ENCODE results near the gene PDCD6IP.

Gene PDCD6IP

DNA sequence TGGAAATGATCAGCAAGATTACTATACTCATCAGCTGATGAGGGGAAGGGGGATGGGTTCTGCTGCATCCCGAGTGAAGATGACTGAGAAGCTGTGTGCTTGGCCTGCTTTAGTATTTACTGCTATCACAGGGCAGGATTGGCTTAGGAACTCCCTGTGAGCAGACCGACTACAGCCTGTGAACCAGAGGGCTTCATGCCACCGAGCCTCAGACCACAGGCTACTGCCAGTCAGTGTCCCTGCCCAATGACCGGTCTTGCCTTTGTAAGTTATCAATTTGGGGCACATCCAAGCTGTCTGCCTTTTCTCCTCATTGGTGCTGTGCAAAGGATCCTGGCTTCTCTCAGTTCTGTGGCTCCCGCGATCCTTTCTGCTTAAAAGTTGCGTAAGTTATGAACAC is 71.5 kb downstream of the PDCD6IP start:
- Histone ChIP-seq H3K4me3 (ENCODE audit: low read length, poor library complexity, severe bottlenecking) (no peak overlapping the region), H3K79me2 (ENCODE audit: insufficient read depth, low read length) (no peaks in the 10 kb centered on the region), H4K20me1 (ENCODE audit: insufficient read depth, low read length, poor library complexity, severe bottlenecking) (no peaks in the 10 kb centered on the region), H3K4me1 (ENCODE audit: insufficient read depth, low read length, poor library complexity, severe bottlenecking) (no peaks in the 10 kb centered on the region), H3K9ac (ENCODE audit: low read depth, low read length, poor library complexity, severe bottlenecking) (no peak overlapping the region), H3K27me3 (ENCODE audit: insufficient read depth, low read length, poor library complexity, severe bottlenecking) (no peaks in the 10 kb centered on the region), H3K36me3 (ENCODE audit: insufficient read depth, low read length) (peaks cover 32% of the 10 kb centered on the region), H3F3A (ENCODE audit: low read depth) (no peaks in the 10 kb centered on the region), H2AFZ (ENCODE audit: low read length) (no peak overlapping the region), H3K4me2 (ENCODE audit: low read depth, low read length, poor library complexity, severe bottlenecking) (no peak overlapping the region), H3K9me2 (replicated peaks; ENCODE audit: low read depth, low read length) (no peaks in the 10 kb centered on the region), H3K9me3 (ENCODE audit: insufficient read depth, low read depth, low read length) (no peaks in the 10 kb centered on the region)
- TF ChIP-seq, protein P1, sequence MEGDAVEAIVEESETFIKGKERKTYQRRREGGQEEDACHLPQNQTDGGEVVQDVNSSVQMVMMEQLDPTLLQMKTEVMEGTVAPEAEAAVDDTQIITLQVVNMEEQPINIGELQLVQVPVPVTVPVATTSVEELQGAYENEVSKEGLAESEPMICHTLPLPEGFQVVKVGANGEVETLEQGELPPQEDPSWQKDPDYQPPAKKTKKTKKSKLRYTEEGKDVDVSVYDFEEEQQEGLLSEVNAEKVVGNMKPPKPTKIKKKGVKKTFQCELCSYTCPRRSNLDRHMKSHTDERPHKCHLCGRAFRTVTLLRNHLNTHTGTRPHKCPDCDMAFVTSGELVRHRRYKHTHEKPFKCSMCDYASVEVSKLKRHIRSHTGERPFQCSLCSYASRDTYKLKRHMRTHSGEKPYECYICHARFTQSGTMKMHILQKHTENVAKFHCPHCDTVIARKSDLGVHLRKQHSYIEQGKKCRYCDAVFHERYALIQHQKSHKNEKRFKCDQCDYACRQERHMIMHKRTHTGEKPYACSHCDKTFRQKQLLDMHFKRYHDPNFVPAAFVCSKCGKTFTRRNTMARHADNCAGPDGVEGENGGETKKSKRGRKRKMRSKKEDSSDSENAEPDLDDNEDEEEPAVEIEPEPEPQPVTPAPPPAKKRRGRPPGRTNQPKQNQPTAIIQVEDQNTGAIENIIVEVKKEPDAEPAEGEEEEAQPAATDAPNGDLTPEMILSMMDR (conservative IDR thresholded peaks at IDR 0.05; ENCODE audit: low read length), result no peak
- TF ChIP-seq EZH2phosphoT487 (IDR thresholded peaks at IDR 0.05; ENCODE audit: borderline replicate concordance), result no peak

DNA sequence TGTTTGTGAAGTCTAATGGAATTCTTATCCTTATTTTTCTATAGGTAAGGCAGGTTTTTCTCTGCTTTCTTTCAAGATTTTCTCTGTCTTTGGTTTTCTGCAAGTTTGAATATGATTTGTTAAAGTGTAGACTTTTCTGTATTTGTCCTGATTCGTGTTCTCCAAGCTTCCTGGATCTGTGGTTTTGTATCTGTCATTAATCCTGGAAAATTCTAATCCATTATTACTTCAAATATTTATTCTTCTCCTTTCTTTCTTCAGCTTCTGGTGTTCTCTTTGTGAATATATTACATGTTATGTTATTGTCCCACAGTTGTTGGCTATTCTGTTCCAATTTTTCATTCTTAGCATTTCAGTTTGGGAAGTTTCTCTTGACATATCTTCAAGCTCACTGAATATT is 76.4 kb downstream of the PDCD6IP start:
- no peaks in the 10 kb centered on the region for H3K9me2 ChIP-seq (replicated peaks; ENCODE audit: low read depth, low read length)

DNA sequence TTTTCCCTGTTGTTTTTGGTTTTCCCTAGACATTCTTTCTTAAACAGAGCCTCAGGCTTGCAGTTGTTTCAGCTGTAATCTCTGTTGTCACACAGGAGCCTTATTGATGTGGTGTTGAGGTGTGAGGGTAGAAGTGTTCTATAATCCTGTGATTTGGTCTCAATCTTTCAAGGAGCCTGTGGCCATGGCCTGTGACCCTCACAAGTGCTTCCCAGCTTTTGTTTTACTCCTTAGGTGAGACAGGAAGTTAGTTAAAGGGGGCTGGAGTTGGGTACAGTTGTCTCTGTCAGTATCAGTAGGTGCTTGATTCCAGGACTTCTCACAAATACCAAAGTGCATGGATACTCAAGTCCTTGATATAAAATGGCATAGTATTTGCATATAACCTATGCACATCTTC is 77.2 kb downstream of the PDCD6IP start:
- Histone ChIP-seq H3K4me3 (ENCODE audit: low read length, poor library complexity, severe bottlenecking) (no peak overlapping the region), H3K9ac (ENCODE audit: low read depth, low read length, poor library complexity, severe bottlenecking) (no peak overlapping the region), H2AFZ (ENCODE audit: low read length) (no peak overlapping the region), H3K36me3 (ENCODE audit: insufficient read depth, low read length) (no peaks in the 10 kb centered on the region), H3K4me2 (ENCODE audit: low read depth, low read length, poor library complexity, severe bottlenecking) (no peak overlapping the region), H3K9me3 (ENCODE audit: insufficient read depth, low read depth, low read length) (no peaks in the 10 kb centered on the region), H3K79me2 (ENCODE audit: insufficient read depth, low read length) (no peaks in the 10 kb centered on the region), H3F3A (ENCODE audit: low read depth) (no peaks in the 10 kb centered on the region), H4K20me1 (ENCODE audit: insufficient read depth, low read length, poor library complexity, severe bottlenecking) (no peaks in the 10 kb centered on the region), H3K27me3 (ENCODE audit: insufficient read depth, low read length, poor library complexity, severe bottlenecking) (no peaks in the 10 kb centered on the region), H3K9me2 (replicated peaks; ENCODE audit: low read depth, low read length) (no peaks in the 10 kb centered on the region), H3K4me1 (ENCODE audit: insufficient read depth, low read length, poor library complexity, severe bottlenecking) (no peaks in the 10 kb centered on the region)
- TF ChIP-seq EZH2phosphoT487 (IDR thresholded peaks at IDR 0.05; ENCODE audit: borderline replicate concordance), result no peak
- TF ChIP-seq, protein P1 (conservative IDR thresholded peaks at IDR 0.05; ENCODE audit: low read length), result no peak

More for the DNA sequence above, 76.4 kb downstream of the PDCD6IP start:
- Histone ChIP-seq H3K4me2 (ENCODE audit: low read depth, low read length, poor library complexity, severe bottlenecking) (no peak overlapping the region), H3K4me3 (ENCODE audit: low read length, poor library complexity, severe bottlenecking) (no peak overlapping the region), H3F3A (ENCODE audit: low read depth) (no peaks in the 10 kb centered on the region), H4K20me1 (ENCODE audit: insufficient read depth, low read length, poor library complexity, severe bottlenecking) (no peaks in the 10 kb centered on the region), H2AFZ (ENCODE audit: low read length) (no peak overlapping the region), H3K9me3 (ENCODE audit: insufficient read depth, low read depth, low read length) (no peaks in the 10 kb centered on the region), H3K4me1 (ENCODE audit: insufficient read depth, low read length, poor library complexity, severe bottlenecking) (no peaks in the 10 kb centered on the region), H3K79me2 (ENCODE audit: insufficient read depth, low read length) (no peaks in the 10 kb centered on the region), H3K9ac (ENCODE audit: low read depth, low read length, poor library complexity, severe bottlenecking) (no peak overlapping the region), H3K36me3 (ENCODE audit: insufficient read depth, low read length) (no peaks in the 10 kb centered on the region), H3K27me3 (ENCODE audit: insufficient read depth, low read length, poor library complexity, severe bottlenecking) (no peaks in the 10 kb centered on the region)
- TF ChIP-seq, protein P1 (conservative IDR thresholded peaks at IDR 0.05; ENCODE audit: low read length), result no peak
- no peak for TF ChIP-seq EZH2phosphoT487 (IDR thresholded peaks at IDR 0.05; ENCODE audit: borderline replicate concordance)

Measured in Loucy (cell line).